K562 (cell line): Measurements from ENCODE around the gene VSNL1. TPM values are rescaled to one million over a fixed set of nuclear protein-coding genes. Genes with fewer than 3 reads are reported as not detected.

ENCODE experiments used
- ATAC-seq: fragments of 200-7000 bp; cut with Tn5 transposase; 3 replicates; pipeline ENCODE4 v1.9.1; 2020; ENCODE audit warnings: moderate library complexity
- BruUV-seq: library from RNA; stranded (reverse); fragments of 400-500 nt; replicated peaks from 2 replicates; lab custom pipeline; 2021; lab: Mats Ljungman, UMichigan
- CTCF ChIA-PET: fragments of 300-600 bp; formaldehyde crosslinking; extraction: SDS; loops from one replicate; lab custom pipeline; 2021; ENCODE audit warnings: low intra/inter-chr PET ratio; lab: Yijun Ruan, JAX
- POLR2A ChIA-PET: fragments of 300-600, 350-650 bp; sonication (Branson Sonifier 250); formaldehyde crosslinking; extraction: SDS; loops from one replicate; lab custom pipeline; 2021; ENCODE audit warnings: antibody characterized with exemption, inconsistent platforms; lab: Yijun Ruan, JAX
- DNase-seq, 4 experiments: peaks; one replicate each; pipeline versions ENCODE4 v3.0.0 to v3.0.0-alpha.2; 2011 to 2018; ENCODE audit warnings: low spot score in 3 of 4, mixed read lengths in 3 of 4; ENCODE audit errors: extremely low read depth in 1 of 4
- FAIRE-seq: peaks from 2 replicates; lab custom pipeline; 2011; peaks lifted over from hg19 to GRCh38; lab: Jason Lieb, UNC
- H2AFZ ChIP-seq: 2 replicates; pipeline ENCODE4 v1.6.0; 2011; ENCODE audit warnings: low read depth, low read length, control low read depth, inconsistent platforms
- H3K27ac ChIP-seq: fragments of 200-600 bp; 3 replicates; pipeline ENCODE4 v1.8.0; 2011; ENCODE audit warnings: low read depth, mild to moderate bottlenecking, control low read depth, inconsistent platforms, low read length, moderate library complexity, mixed read lengths; ENCODE audit errors: extremely low read depth
- H3K27me3 ChIP-seq, 2 experiments: fragments of 300-600 bp in 1 of 2; 2 replicates in 1 of 2; 3 replicates in 1 of 2; pipeline versions ENCODE4 v1.6.0 to v1.8.0; 2011; ENCODE audit warnings: inconsistent platforms in 2 of 2, low read length in 2 of 2, mild to moderate bottlenecking in 1 of 2, mixed read lengths in 1 of 2, moderate library complexity in 1 of 2; ENCODE audit not compliant: control insufficient read depth in 2 of 2, insufficient read depth in 2 of 2
- H3K36me3 ChIP-seq: fragments of 300-600 bp; 3 replicates; pipeline ENCODE4 v1.8.0; 2011; ENCODE audit warnings: mild to moderate bottlenecking, low read length, inconsistent platforms; ENCODE audit not compliant: control insufficient read depth, insufficient read depth
- H3K4me1 ChIP-seq, 2 experiments: fragments of 200-600 bp in 1 of 2; replicated peaks in 1 of 2; 2 replicates in 1 of 2; 3 replicates in 1 of 2; pipeline versions ENCODE4 v1.5.1 to v1.8.0; 2011; ENCODE audit warnings: inconsistent platforms in 2 of 2, low read length in 2 of 2, mild to moderate bottlenecking in 1 of 2, mixed read lengths in 1 of 2, moderate library complexity in 1 of 2; ENCODE audit not compliant: control insufficient read depth in 2 of 2, insufficient read depth in 2 of 2
- H3K4me2 ChIP-seq: 2 replicates; pipeline ENCODE4 v1.6.1; 2011; ENCODE audit warnings: low read length, control low read depth, inconsistent platforms, mixed read lengths; ENCODE audit not compliant: insufficient read depth
- H3K4me3 ChIP-seq: fragments of 200-600 bp; sonication (generic), shearing (Covaris generic); 2 replicates; pipeline ENCODE4 v1.5.1; 2016; ENCODE audit warnings: control low read depth, inconsistent platforms
- H3K79me2 ChIP-seq: fragments of 200-600 bp; 3 replicates; pipeline ENCODE4 v1.8.0; 2011; ENCODE audit warnings: low read length, inconsistent platforms; ENCODE audit not compliant: control insufficient read depth, insufficient read depth
- H3K9ac ChIP-seq, 2 experiments: 2 replicates each; pipeline versions ENCODE4 v1.6.0 to v1.6.1; 2011; ENCODE audit warnings: low read depth in 2 of 2, low read length in 2 of 2, control low read depth in 1 of 2, inconsistent platforms in 1 of 2, mild to moderate bottlenecking in 1 of 2, mixed read lengths in 1 of 2; ENCODE audit not compliant: insufficient read depth in 1 of 2
- H3K9me1 ChIP-seq: one replicate; pipeline ENCODE4 v1.6.0; 2011; ENCODE audit warnings: inconsistent platforms, mild to moderate bottlenecking, low read length, moderate library complexity; ENCODE audit not compliant: control insufficient read depth, insufficient read depth
- H3K9me3 ChIP-seq: replicated peaks from 2 replicates; pipeline ENCODE4 v1.5.1; 2011; ENCODE audit warnings: low read depth, low read length, inconsistent platforms; ENCODE audit not compliant: control insufficient read depth, insufficient read depth
- H4K20me1 ChIP-seq: replicated peaks from 2 replicates; pipeline ENCODE4 v1.6.1; 2011; ENCODE audit warnings: low read length, inconsistent platforms, mixed read lengths; ENCODE audit not compliant: control insufficient read depth, insufficient read depth
- ID3 ChIP-seq, 2 experiments: fragments of 250-450 bp in 1 of 2; fragments of 450-650 bp in 1 of 2; sonication (Bioruptor Pico) in 1 of 2; IDR thresholded peaks; 2 replicates each; pipeline versions ENCODE4 v1.6.1 to v1.8.0; 2016 to 2021; ENCODE audit warnings: mild to moderate bottlenecking in 2 of 2, moderate library complexity in 2 of 2, missing compliant biosample characterization in 1 of 2, missing genetic modification characterization in 1 of 2
- NBN ChIP-seq: fragments of 450-650 bp; IDR thresholded peaks from 2 replicates; pipeline ENCODE4 v1.6.1; 2016; ENCODE audit warnings: low read depth, mild to moderate bottlenecking
- POLR3A ChIP-seq: IDR thresholded peaks from 2 replicates; pipeline ENCODE4 v1.6.1; 2011; ENCODE audit warnings: borderline replicate concordance, mild to moderate bottlenecking, moderate library complexity; ENCODE audit not compliant: insufficient read length, insufficient read depth; ENCODE audit errors: extremely low read depth
- U2AF1 ChIP-seq: fragments of 200-400 bp; formaldehyde crosslinking; optimal IDR thresholded peaks from 2 replicates; pipeline ENCODE3; 2017; ENCODE audit warnings: mild to moderate bottlenecking, low read depth, low read length, moderate library complexity
- YY1 ChIP-seq, 3 experiments: IDR thresholded peaks; 2 replicates each; pipeline ENCODE4 v1.6.1; 2011; ENCODE audit warnings: low read length in 2 of 3, mild to moderate bottlenecking in 2 of 3, moderate library complexity in 2 of 3, borderline replicate concordance in 1 of 3, control low read depth in 1 of 3, low read depth in 1 of 3; ENCODE audit not compliant: insufficient read depth in 3 of 3, insufficient replicate concordance in 2 of 3, control insufficient read depth in 1 of 3, insufficient read length in 1 of 3; ENCODE audit errors: extremely low read depth in 1 of 3
- ZNF311 ChIP-seq: fragments of 250-450 bp; sonication (Bioruptor Pico); IDR thresholded peaks from 2 replicates; pipeline ENCODE4 v1.4.0; 2020; ENCODE audit warnings: mild to moderate bottlenecking, moderate library complexity
- WGBS: fragments of 100-300 bp; shearing (Covaris generic); methylation state at CpG from one replicate; pipeline ENCODE4 v1.1.6; 2016; ENCODE audit warnings: low coverage, mixed read lengths; ENCODE audit not compliant: insufficient coverage; ENCODE audit errors: missing lambda C conversion rate; 5-methylcytosine and 5-hydroxymethylcytosine counted together
- in situ Hi-C: fragments of 300-500 bp; cut with MboI; formaldehyde crosslinking; loops from 4 replicates; pipeline ENCODE4 v1.15.0; 2018; ENCODE audit warnings: inconsistent platforms, mixed read lengths
- intact Hi-C: fragments of 100-400 bp; cut with micrococcal nuclease; formaldehyde crosslinking; loops from 2 replicates; pipeline ENCODE4 v1.14.2; 2022
- polyA plus RNA-seq, 8 experiments: library from polyadenylated mRNA; depleted of rRNA in 4 of 8; stranded (reverse) in 5 of 8; unstranded in 3 of 8; fragments of >200 nt; fragmentation: Nextera tagmentation in 2 of 8; fragmentation: Illumina TruSeq in 1 of 8; extraction: Ambion mirVana in 2 of 8; extraction: Trizol in 1 of 8; gene quantifications; 2 replicates each; pipeline versions ENCODE4 v1.2.1 to v1.2.3, GENCODE V29; 2011 to 2014; ENCODE audit warnings: inconsistent platforms in 1 of 8, missing spikeins in 1 of 8
- total RNA-seq, 7 experiments: library from RNA; depleted of rRNA in 6 of 7; stranded (reverse); fragments of >200 nt in 6 of 7; fragmentation: Illumina TruSeq in 2 of 7; extraction: Trizol in 2 of 7; gene quantifications; 2 replicates each; pipeline versions ENCODE4 v1.2.1 to v1.2.3, GENCODE V29; 2011 to 2021; ENCODE audit warnings: low replicate concordance in 1 of 7
- TF ChIP-seq, protein P1 (sequence below): fragments of 250-450 bp; sonication (Bioruptor Pico); IDR thresholded peaks from 2 replicates; pipeline ENCODE4 v1.8.0; 2022; ENCODE audit warnings: inconsistent platforms

VSNL1 gene
- total and polyA plus RNA-seq, 9 of the 15 experiments (the other 6 are each of a cell fraction or from before 2014, with no cell fraction given), result 0.20 TPM; not detected in 8

DNA sequence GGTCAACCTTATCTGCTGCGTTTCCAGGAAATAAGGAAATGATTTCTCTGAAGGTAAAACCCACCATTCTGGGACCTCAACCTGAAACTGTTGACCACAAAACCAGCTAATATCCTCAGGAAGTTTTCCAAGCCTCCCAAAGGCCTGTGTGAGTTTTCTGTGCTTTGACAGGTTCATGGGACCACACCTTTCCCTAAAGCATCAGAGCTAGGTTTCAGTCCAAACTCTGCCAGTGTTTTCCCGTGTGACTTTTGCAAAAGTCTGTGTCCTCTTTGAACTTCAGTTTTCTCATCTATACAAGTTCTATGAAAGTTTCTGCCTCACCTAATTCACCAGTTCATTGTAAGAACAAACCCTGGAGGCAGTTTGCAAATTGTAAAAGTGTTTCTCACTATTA is 39.8 kb downstream of the VSNL1 start:
- FAIRE-seq (peak; percentile 11), DNase-seq (no peak), ATAC-seq (no peak)
- intact Hi-C loops (no loop called here), in situ Hi-C loops (no loop called here)
- Histone ChIP-seq H3K9me3 (no peaks in the 10 kb centered on the region), H3K4me3 (no peak overlapping the region), H4K20me1 (no peaks in the 10 kb centered on the region), H3K36me3 (no peaks in the 10 kb centered on the region), H3K27me3 (no peaks in the 10 kb centered on the region), H3K9me1 (no peaks in the 10 kb centered on the region), H3K4me2 (no peak overlapping the region), H3K9ac (no peak overlapping the region), H2AFZ (peak overlapping the region; percentile 36; the same call in 1 of the 2 replicates), H3K27ac (no peak overlapping the region), H3K4me1 (peaks cover 0 to 5% of the 10 kb centered on the region in 2 experiments; a peak in 2 of 5 replicates), H3K79me2 (no peaks in the 10 kb centered on the region)
- 0% methylated on average over 2 of the region's 2 CpGs for WGBS
- no peak for TF ChIP-seq YY1 (IDR thresholded peaks at IDR 0.05; ENCODE audit: borderline replicate concordance in 1 of 3, control insufficient read depth in 1 of 3, extremely low read depth in 1 of 3, insufficient read depth in 3 of 3, insufficient read length in 1 of 3, insufficient replicate concordance in 2 of 3, low read depth in 1 of 3, low read length in 2 of 3)
- no peak for TF ChIP-seq POLR3A
- TF ChIP-seq U2AF1, result no peak
- TF ChIP-seq, protein P1, sequence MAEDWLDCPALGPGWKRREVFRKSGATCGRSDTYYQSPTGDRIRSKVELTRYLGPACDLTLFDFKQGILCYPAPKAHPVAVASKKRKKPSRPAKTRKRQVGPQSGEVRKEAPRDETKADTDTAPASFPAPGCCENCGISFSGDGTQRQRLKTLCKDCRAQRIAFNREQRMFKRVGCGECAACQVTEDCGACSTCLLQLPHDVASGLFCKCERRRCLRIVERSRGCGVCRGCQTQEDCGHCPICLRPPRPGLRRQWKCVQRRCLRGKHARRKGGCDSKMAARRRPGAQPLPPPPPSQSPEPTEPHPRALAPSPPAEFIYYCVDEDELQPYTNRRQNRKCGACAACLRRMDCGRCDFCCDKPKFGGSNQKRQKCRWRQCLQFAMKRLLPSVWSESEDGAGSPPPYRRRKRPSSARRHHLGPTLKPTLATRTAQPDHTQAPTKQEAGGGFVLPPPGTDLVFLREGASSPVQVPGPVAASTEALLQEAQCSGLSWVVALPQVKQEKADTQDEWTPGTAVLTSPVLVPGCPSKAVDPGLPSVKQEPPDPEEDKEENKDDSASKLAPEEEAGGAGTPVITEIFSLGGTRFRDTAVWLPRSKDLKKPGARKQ (CRISPR knock-in tag), result no peak
- no peak for TF ChIP-seq ZNF311 (CRISPR knock-in tag)
- no peak for TF ChIP-seq ID3 (CRISPR knock-in tag; IDR thresholded peaks at IDR 0.05)
- no peak for TF ChIP-seq ID3 (tag; IDR thresholded peaks at IDR 0.05)
- no peak for TF ChIP-seq NBN
- ChIA-PET POLR2A (interaction anchor here (1.3 kb wide), 1 partner anchor 19 kb away, joined by 4 read pairs; no protein-coding TSS in a partner anchor), CTCF (no interaction called here)
- no TSS peak for BruUV-seq
